Measurements from ENCODE around the gene STON1.
"Not testable (repeated sequence)": the region's sequence is repeated elsewhere in the genome, so short reads cannot be mapped to it uniquely, and the experiment has no call there.

STON1 gene

GRCh38 chr2:48617618-48618017 is 87.7 kb downstream of the STON1 start, which contains the start of gene GTF2A1L:
Gene GTF2A1L (plus strand): TSS chr2:48617856. CDS start chr2:48617875, 19 bp downstream.
- DNase-seq (ENCODE audit: low read depth in 2 of 2), result no peak

GRCh38 chr2:48619526-48619925 is 89.6 kb downstream of the STON1 start:
- no peak for DNase-seq (ENCODE audit: low read depth in 2 of 2)

DNA sequence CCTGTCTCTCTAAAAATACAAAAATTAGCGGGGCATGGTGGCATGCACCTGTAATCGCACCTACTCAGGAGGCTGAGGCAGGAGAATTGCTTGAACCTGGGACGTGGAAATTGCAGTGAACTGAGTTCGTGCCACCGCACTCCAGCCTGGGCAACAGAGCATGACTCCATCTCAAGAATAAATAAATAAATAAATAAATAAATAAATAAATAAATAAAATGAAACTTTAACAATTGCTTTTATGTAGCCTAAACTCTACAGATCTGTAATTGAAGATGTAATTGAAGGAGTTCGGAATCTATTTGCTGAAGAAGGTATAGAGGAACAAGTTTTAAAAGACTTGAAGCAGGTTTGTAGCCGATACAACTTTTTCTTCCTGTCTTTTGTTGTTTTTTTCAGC is 90.7 kb downstream of the STON1 start:
- DNase-seq (ENCODE audit: low read depth in 2 of 2), result no peak

DNA sequence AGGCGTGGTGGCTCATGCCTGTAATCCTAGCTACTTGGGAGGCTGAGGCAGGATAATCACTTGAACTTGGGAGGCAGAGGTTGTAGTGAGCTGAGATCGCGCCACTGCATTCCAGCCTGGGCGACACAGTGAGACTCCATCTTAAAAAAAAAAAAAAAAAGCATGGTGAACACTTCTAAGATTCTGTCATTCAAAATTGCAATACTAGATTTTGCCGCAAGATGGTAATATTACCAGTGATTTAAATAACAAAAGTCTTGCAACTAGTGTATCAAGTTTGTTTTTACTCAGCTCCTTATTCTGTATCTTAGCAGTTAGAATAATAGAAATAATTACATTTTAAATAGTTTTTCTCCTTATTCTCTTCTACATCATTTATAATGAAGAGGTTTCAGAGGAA is 92.7 kb downstream of the STON1 start:
- DNase-seq (ENCODE audit: low read depth in 2 of 2), result not testable (repeated sequence)

DNA sequence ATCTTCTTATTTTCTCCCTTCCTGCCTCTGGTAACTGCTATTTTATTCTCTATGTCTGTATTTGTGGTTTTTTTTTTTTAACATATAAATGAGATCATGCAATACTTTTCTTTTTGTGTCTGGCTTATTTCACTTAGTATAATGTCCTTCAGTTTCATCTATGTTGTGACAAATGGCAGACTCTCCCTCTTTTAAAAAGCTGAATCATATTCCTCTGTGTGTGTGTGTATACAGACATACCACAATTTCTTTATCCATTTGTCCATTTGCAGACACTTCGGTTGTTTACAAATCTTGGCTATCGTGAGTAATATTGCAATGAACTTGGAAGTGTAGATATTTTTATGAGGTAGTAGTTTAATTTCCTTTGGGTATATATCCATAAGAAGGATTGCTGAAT is 94.7 kb downstream of the STON1 start:
- no peak for DNase-seq (ENCODE audit: low read depth in 2 of 2)

DNA sequence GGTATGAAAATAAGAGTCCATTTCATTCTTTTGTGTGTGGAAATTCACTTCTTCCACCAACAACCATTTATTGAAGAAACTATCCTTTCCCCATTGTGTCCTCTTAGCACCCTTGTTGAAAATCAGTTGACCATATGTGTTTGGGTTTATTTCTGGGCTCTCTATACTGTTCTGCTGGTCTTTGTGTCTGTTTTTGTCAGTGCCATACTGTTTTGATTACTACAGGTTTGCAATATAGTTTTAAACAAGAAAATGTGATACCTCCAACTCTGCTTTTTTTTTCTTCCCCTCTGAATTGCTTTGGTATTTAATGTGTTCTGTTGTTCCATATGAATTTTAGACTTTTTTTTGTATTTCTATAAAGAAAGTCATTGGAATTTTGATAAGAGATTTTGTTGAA is 96.1 kb downstream of the STON1 start:
- no peak for DNase-seq (ENCODE audit: low read depth in 2 of 2)

DNA sequence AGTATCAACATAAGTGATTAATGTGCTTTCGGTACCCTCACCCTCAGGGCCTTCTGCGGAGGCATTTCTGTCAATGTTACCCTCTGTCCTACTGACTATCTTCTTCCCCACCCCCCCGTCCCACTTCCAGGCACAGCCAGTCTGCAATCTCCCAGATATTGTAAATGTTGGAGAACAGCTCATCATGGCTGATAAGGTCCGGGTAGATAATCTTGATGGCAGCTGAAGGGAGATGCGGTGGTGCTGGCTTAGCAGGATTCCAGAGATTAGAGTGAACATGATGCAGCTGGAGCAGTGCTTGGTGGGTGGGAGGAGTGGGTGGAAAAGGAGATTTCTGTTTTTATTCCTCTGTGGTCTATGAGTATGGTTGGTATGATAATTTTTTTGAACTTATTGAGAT is 103.2 kb downstream of the STON1 start:
- DNase-seq (ENCODE audit: low read depth in 2 of 2), result no peak

DNA sequence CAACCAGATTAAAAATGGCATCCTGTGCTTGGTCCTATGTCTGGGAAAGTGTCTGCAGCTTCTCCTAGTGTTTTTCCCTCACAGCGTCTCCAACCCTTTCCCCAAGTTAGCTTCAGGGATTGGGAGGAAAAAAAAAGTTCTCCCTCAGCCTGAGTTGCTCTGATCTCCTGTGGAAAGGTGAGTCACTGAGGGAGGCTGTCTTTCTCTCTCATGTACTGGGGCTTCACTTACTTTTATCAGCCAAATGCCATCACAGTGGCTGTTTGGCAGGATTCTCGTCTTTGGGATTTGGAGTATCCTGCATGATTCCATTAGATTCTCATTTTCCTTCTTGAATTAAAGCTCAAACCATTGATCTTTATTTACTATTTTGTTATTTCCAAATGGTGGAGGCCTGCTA is 105.8 kb downstream of the STON1 start:
- DNase-seq (ENCODE audit: low read depth in 2 of 2), result no peak

DNA sequence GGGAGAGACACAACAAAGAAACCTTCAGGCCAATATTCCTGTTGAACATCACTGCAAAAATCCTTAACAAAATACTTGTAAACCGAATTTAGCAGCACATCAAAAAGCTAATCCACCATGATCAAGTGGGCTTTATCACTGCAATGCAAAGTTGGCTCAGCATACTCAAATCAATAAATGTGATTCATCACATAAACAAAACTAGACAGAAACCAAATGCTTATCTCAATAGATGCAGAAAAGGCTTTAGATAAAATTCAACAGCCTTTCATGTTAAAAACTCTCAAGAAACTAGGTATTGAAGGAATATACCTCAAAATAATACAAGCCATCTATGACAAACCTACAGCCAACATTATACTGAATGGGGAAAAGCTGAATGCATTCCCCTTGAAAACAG is 108.3 kb downstream of the STON1 start:
- no peak for DNase-seq (ENCODE audit: low read depth in 2 of 2)

Data from activated CD8-positive, alpha-beta memory T cell treated with anti-CD3 and anti-CD28 coated beads for 4 hours (primary cell).